Spleen (tissue), 7 donors: ENCODE results near the gene CNBD2.

ENCODE experiments used
- CTCF ChIP-seq, 11 experiments: fragments of 200-600 bp in 7 of 11; fragments of 450-650 bp in 4 of 11; sonication (generic) in 4 of 11; IDR thresholded peaks in 8 of 11; conservative IDR thresholded peaks in 3 of 11; 1 replicate in 7 of 11; 2 replicates in 4 of 11; pipeline versions ENCODE4 v1.4.0 to v1.8.0; 2016 to 2021; ENCODE audit warnings: antibody characterized with exemption in 11 of 11, inconsistent platforms in 4 of 11, mild to moderate bottlenecking in 1 of 11
- POLR2A ChIP-seq, 3 donors: fragments of 450-650 bp; IDR thresholded peaks; one replicate each; pipeline ENCODE4 v1.5.1; 2017; ENCODE audit warnings: antibody characterized with exemption in 3 of 3, mild to moderate bottlenecking in 1 of 3
- POLR2AphosphoS5 ChIP-seq, 3 donors: sonication (generic); formaldehyde crosslinking; IDR thresholded peaks; one replicate each; pipeline ENCODE4 v1.5.1; 2017; ENCODE audit warnings: antibody characterized with exemption in 3 of 3
- donor health status: DM: no; HTN: no; CAD: no; lungs with moderate emphysema.
- donor health status: DM: no; HTN: no; CAD: no.
- donor health status: DM: no; HTN: no; CAD: no.

GRCh38 chr20:36070451-36070850 is 102.1 kb downstream of the CNBD2 start:
- TF ChIP-seq CTCF (IDR thresholded peaks at IDR 0.05 in 8 of 11, conservative IDR thresholded peaks at IDR 0.05 in 3 of 11) = no peak
- no peak for TF ChIP-seq POLR2A (IDR thresholded peaks at IDR 0.05)
- TF ChIP-seq POLR2AphosphoS5 (IDR thresholded peaks at IDR 0.05) = no peak
